Measurements from ENCODE around the gene SNX12.
A peak's percentile ranks its signal among the peaks of the same experiment; 100 is the strongest.

Gene SNX12

DNA sequence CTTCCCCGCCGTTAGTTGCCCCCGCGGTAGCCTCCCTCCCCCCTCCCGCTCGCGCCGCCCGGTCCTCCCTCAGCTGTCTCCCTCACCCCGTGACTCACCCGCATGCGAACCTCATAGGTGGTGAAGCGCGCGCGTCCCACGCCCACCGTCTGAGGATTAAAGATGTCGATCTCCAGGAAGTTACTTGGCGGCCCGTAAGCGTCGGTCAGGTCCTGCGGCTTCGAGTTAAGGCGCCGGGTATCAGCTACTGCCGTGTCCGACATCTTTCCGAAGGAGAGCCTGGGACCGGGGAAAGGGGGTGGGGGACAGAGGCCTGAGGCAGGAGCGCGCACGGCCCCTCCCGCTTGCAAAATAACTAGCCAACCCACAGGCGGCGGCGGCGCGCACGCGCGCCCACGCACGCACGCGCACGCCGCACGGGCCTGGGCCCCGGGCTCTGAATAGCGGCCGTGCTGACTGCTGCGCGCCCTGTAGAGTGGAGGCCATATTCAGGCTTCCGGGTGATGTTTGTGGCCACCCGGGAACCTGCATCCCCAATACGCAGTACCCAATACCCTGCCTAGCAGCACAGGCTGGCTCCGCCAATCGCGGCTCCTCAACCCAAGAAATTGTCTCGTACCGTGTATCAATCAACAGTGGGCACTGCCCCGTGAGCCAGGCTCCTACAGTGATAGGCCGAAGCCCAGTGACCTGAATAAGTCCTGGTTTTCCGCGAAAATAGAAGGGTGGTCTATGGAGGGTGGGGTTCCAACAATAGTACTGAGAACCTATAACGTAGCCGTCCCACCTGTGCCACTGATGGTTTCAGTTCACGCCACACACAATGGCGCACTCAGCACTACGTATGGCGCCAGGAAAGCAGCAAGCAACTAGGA lies at the start of gene SNX12:
Gene SNX12 (minus strand): TSS at position 291 of the 875 bp plus-strand sequence. CDS start 28 bp downstream, at position 263.
- peak; percentile 88 for DNase-seq
- peak within 1 kb of the TSS; percentile 89 for H3K27ac Mint-ChIP-seq
- peak; percentile 94 to 96 for ATAC-seq (replicated peaks)
- H3K9me3 Mint-ChIP-seq = no peaks in the 10 kb centered on the region
- peak within 1 kb of the TSS; percentile 93 to 99 for H3K4me3 Mint-ChIP-seq
- peaks cover 6 to 8% of the 10 kb centered on the region in 2 donors for H3K27me3 Mint-ChIP-seq
- peaks cover 3 to 4% of the 10 kb centered on the region in 2 donors for H3K36me3 Mint-ChIP-seq
- peaks cover 7 to 18% of the 10 kb centered on the region in 2 donors for H3K4me1 Mint-ChIP-seq

- ATAC-seq (replicated peaks) = no peak
- H3K27ac Mint-ChIP-seq = no peak overlapping the region
Measured at GRCh38 chrX:71117358-71117757, 49.2 kb upstream of the SNX12 start.

GRCh38 chrX:71111921-71112431 lies 43.8 kb upstream of the SNX12 start:
- Mint-ChIP-seq H3K4me1 (peaks cover 24 to 47% of the 10 kb centered on the region in 2 donors), H3K9me3 (no peaks in the 10 kb centered on the region), H3K36me3 (peaks cover 34 to 36% of the 10 kb centered on the region in 2 donors), H3K27ac (peak overlapping the region; percentile 92), H3K4me3 (peak overlapping the region; percentile 83 to 93), H3K27me3 (peaks cover 0 to 4% of the 10 kb centered on the region in 2 donors)
- DNase-seq (no peak), ATAC-seq (replicated peaks) (peak; percentile 19 to 35)

More at GRCh38 chrX:71117358-71117757, 49.2 kb upstream of the SNX12 start:
- Mint-ChIP-seq H3K36me3 (peaks cover 4 to 6% of the 10 kb centered on the region in 2 donors), H3K4me1 (peaks cover 10 to 19% of the 10 kb centered on the region in 2 donors), H3K27me3 (no peaks in the 10 kb centered on the region), H3K9me3 (no peaks in the 10 kb centered on the region), H3K4me3 (no peak overlapping the region)
- DNase-seq = no peak

DNA sequence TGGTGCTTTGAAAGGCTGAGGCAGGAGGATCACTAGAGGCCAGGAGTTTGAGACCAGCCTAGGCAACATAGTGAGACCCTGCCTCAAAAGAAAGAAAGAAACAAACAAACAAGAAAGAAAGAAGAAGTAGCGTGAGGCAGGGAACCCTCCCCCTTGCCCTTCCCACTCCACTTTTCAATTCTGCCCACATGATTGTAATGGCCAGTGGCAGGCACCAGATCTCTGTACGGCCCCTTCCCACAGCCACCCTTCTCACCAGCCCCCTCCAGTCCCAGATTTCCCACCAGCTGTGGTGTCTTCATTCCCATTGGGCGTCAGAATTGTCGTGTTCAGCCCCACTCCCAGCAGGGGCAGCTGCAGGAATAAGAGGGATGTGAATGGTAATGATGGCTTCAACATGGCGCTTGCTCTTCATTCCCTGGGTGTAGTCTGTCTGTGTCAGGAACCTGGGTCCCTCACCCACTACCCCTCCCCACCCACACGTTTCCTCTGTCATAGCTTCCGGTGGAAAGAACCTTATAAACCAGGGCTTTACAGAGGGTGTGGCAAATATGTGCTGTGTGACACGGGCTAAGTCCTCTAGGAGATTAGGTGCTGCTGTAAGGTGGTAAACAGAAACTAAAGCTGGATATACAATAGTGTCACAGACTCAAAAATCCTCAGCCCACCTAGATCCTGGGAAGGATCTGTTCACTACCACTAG lies 43.2 kb upstream of the SNX12 start, which contains the start of gene IL2RG:
Gene IL2RG (minus strand): TSS at position 437 of the 703 bp plus-strand sequence. CDS start 38 bp downstream, at position 399.
- peak; percentile 70 for DNase-seq
- Mint-ChIP-seq H3K27ac (peak within 1 kb of the TSS; percentile 92), H3K27me3 (peaks cover 0 to 4% of the 10 kb centered on the region in 2 donors), H3K9me3 (peaks cover 0 to 3% of the 10 kb centered on the region in 2 donors), H3K4me1 (peaks cover 28 to 54% of the 10 kb centered on the region in 2 donors), H3K36me3 (peaks cover 38 to 40% of the 10 kb centered on the region in 2 donors), H3K4me3 (peak within 1 kb of the TSS; percentile 83 to 93)
- ATAC-seq (replicated peaks) = peak; percentile 94 to 97

DNA sequence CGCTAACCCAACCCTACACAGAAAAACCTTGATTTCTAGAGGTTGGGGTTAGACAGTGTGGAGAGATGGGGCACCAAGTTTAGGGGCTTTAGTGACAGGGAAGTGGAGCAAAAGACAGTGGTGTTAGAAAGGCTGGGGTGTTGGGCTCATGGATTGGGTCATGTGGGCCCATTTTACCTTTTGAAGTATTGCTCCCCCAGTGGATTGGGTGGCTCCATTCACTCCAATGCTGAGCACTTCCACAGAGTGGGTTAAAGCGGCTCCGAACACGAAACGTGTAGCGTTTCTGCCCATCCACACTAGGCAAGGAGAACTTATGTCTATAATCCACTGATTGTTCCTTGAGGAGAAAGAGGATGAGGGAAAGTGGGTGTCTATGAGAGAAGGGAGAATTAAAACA lies 40.9 kb upstream of the SNX12 start:
- peaks cover 0 to 3% of the 10 kb centered on the region in 2 donors for H3K9me3 Mint-ChIP-seq
- H3K27ac Mint-ChIP-seq = peak overlapping the region; percentile 3
- peak overlapping the region; percentile 83 to 93 for H3K4me3 Mint-ChIP-seq
- peaks cover 0 to 4% of the 10 kb centered on the region in 2 donors for H3K27me3 Mint-ChIP-seq
- DNase-seq (no peak), ATAC-seq (replicated peaks) (no peak)
- peaks cover 40 to 73% of the 10 kb centered on the region in 2 donors for H3K4me1 Mint-ChIP-seq
- peaks cover 45 to 47% of the 10 kb centered on the region in 2 donors for H3K36me3 Mint-ChIP-seq

GRCh38 chrX:71107762-71108360 lies 39.7 kb upstream of the SNX12 start:
- H3K9me3 Mint-ChIP-seq = peaks cover 0 to 3% of the 10 kb centered on the region in 2 donors
- peaks cover 44 to 80% of the 10 kb centered on the region in 2 donors for H3K4me1 Mint-ChIP-seq
- H3K27ac Mint-ChIP-seq = peak overlapping the region; percentile 2
- H3K27me3 Mint-ChIP-seq = peaks cover 0 to 4% of the 10 kb centered on the region in 2 donors
- DNase-seq = no peak
- no peak for ATAC-seq (replicated peaks)
- H3K4me3 Mint-ChIP-seq = peak overlapping the region; percentile 83 to 93
- H3K36me3 Mint-ChIP-seq = peaks cover 47% of the 10 kb centered on the region in 2 donors

DNA sequence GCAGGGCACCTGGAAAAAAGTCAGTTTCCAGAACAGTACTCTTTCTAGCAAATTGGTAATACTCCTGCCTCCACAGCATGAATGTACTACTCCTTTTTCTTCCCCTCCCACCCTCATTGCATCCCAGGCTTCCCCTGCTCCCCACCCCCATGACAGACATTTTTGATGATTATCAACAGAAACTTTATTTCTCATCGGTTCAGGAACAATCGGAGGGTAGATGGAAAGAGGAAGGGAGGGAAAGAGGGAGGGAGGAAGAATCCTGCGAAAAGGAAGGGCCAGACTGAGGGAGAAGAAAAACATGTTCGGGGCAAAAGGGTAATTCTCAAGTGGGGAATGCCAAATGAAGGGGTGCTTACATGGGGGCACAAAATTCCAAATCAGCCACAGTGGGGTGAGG lies 39.1 kb upstream of the SNX12 start:
- H3K4me1 Mint-ChIP-seq = peaks cover 42 to 77% of the 10 kb centered on the region in 2 donors
- peaks cover 0 to 4% of the 10 kb centered on the region in 2 donors for H3K27me3 Mint-ChIP-seq
- H3K4me3 Mint-ChIP-seq = peak overlapping the region; percentile 83 to 93
- peaks cover 0 to 3% of the 10 kb centered on the region in 2 donors for H3K9me3 Mint-ChIP-seq
- no peak overlapping the region for H3K27ac Mint-ChIP-seq
- no peak for ATAC-seq (replicated peaks)
- no peak for DNase-seq
- H3K36me3 Mint-ChIP-seq = peaks cover 47% of the 10 kb centered on the region in 2 donors

DNA sequence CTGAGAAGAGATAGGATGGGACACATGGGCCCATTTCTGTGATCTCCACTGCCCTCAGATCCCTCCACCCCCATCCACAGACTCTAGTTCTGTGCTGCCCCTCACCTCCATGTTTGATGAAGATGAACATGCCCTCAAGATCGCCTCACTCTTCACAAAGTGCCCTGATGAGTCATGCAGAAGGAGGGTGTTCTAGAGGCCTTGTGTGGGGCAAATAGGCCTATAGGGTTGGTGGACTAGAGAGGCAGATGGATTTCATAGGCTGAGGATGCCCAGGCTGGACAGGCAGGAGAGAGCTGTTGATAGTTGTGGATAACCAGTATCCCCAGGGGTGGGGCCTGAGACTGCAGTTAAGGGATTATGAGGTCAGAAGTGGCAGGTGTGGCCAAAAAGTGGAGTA lies 38.3 kb upstream of the SNX12 start, which contains the start of gene CXorf65:
Gene CXorf65 (minus strand): TSS at position 314 of the 400 bp plus-strand sequence. CDS start 184 bp downstream, at position 130.
- peaks cover 47% of the 10 kb centered on the region in 2 donors for H3K36me3 Mint-ChIP-seq
- no peak for ATAC-seq (replicated peaks)

GRCh38 chrX:71105628-71106027 lies 37.5 kb upstream of the SNX12 start:
- DNase-seq (no peak), ATAC-seq (replicated peaks) (no peak)
- Mint-ChIP-seq H3K36me3 (peaks cover 42 to 43% of the 10 kb centered on the region in 2 donors), H3K4me3 (peak overlapping the region in 1 of 2 donors; percentile 17), H3K9me3 (peaks cover 0 to 3% of the 10 kb centered on the region in 2 donors), H3K4me1 (peaks cover 38 to 70% of the 10 kb centered on the region in 2 donors), H3K27me3 (peaks cover 0 to 4% of the 10 kb centered on the region in 2 donors), H3K27ac (no peak overlapping the region)

More for the DNA sequence above, 38.3 kb upstream of the SNX12 start, which contains the start of gene CXorf65:
- Mint-ChIP-seq H3K4me3 (peak within 1 kb of the TSS; percentile 83 to 93), H3K27ac (peak within 1 kb of the TSS; percentile 15), H3K4me1 (peaks cover 38 to 70% of the 10 kb centered on the region in 2 donors), H3K9me3 (peaks cover 0 to 3% of the 10 kb centered on the region in 2 donors), H3K27me3 (peaks cover 0 to 4% of the 10 kb centered on the region in 2 donors)
- DNase-seq = no peak

DNA sequence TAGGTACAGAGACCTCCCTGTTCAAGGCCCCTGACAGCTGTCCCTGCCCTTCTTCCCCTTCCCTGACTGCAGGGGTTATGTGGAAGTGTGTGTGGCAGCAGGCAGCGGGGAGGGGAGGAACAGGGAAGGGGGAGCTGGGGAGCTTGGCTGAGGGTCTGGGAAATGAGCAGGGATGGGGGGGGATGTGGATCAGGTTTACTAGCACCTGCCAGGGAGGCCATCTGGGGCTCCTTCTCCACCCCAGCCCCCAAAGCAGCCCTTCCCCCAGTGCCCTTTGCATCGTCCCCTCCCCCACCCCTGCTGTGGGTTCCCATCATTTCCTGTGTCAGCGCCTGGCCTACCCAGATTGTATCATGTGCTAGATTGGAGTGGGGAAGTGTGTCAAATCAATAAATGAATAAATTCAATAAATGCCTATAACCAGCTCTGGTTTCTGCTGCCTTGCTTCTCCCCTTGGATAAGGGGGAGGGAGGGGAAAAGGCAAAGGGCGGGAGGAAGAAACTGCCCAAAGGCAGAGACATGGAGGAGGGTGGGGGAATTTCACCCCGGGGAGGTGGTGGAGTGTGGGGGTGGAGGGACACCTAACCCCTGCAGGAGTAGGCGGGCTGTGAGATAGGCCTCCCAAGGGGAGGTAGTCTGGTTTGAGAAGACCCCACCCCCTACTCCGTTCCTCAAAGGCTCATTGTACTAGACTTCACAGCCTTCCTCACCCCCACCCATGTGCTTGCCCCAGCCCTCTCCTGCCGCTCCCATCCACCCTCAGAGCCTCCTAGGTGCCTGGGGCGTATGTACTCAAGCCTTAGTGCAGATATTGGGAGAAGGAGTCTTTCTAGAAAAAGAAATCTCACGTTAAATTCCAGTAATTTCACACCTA lies 35.2 kb upstream of the SNX12 start:
- peak; percentile 12 for DNase-seq
- Mint-ChIP-seq H3K27ac (peak overlapping the region; percentile 86), H3K4me3 (peak overlapping the region; percentile 65 to 72), H3K36me3 (peaks cover 24 to 25% of the 10 kb centered on the region in 2 donors), H3K27me3 (peaks cover 0 to under 1% of the 10 kb centered on the region in 2 donors), H3K4me1 (peaks cover 35 to 63% of the 10 kb centered on the region in 2 donors), H3K9me3 (peaks cover 0 to 3% of the 10 kb centered on the region in 2 donors)
- peak; percentile 65 to 72 for ATAC-seq (replicated peaks)

GRCh38 chrX:71102292-71102691 lies 34.2 kb upstream of the SNX12 start:
- Mint-ChIP-seq H3K27me3 (no peaks in the 10 kb centered on the region), H3K4me3 (no peak overlapping the region), H3K36me3 (peaks cover 13 to 15% of the 10 kb centered on the region in 2 donors)

DNA sequence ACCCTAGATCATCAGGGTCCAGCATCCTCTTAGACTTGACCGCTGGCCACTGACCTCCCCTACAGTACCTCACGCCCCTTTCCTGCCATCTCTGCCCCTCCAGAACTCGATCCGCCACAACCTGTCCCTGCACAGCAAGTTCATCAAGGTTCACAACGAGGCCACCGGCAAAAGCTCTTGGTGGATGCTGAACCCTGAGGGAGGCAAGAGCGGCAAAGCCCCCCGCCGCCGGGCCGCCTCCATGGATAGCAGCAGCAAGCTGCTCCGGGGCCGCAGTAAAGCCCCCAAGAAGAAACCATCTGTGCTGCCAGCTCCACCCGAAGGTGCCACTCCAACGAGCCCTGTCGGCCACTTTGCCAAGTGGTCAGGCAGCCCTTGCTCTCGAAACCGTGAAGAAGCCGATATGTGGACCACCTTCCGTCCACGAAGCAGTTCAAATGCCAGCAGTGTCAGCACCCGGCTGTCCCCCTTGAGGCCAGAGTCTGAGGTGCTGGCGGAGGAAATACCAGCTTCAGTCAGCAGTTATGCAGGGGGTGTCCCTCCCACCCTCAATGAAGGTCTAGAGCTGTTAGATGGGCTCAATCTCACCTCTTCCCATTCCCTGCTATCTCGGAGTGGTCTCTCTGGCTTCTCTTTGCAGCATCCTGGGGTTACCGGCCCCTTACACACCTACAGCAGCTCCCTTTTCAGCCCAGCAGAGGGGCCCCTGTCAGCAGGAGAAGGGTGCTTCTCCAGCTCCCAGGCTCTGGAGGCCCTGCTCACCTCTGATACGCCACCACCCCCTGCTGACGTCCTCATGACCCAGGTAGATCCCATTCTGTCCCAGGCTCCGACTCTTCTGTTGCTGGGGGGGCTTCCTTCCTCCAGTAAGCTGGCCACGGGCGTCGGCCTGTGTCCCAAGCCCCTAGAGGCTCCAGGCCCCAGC lies 32.7 kb upstream of the SNX12 start:
- DNase-seq (no peak), ATAC-seq (replicated peaks) (no peak)
- Mint-ChIP-seq H3K27me3 (no peaks in the 10 kb centered on the region), H3K4me1 (peaks cover 27 to 45% of the 10 kb centered on the region in 2 donors), H3K27ac (peak overlapping the region; percentile 22), H3K9me3 (no peaks in the 10 kb centered on the region), H3K36me3 (peaks cover 5% of the 10 kb centered on the region in 2 donors), H3K4me3 (no peak overlapping the region)

More at GRCh38 chrX:71102292-71102691, 34.2 kb upstream of the SNX12 start:
- Mint-ChIP-seq H3K27ac (no peak overlapping the region), H3K4me1 (peaks cover 28 to 59% of the 10 kb centered on the region in 2 donors), H3K9me3 (peaks cover 0 to 3% of the 10 kb centered on the region in 2 donors)
- ATAC-seq (replicated peaks) = no peak
- no peak for DNase-seq

Measured in stimulated activated naive B cell treated with anti-CD40 and anti-IgM and Interleukin-4, amounts not matched to agents 10 μg/mL and 1 μg/mL and 100 μg/mL, for 72 hours (primary cell).